Stimulated activated CD8-positive, alpha-beta memory T cell treated with anti-CD3 and anti-CD28 coated beads, Interleukin-4, amount 100 ng/mL, for 48 hours (primary cell): ENCODE measurements around the gene R3HDML.
"Not testable (repeated sequence)": the region's sequence is repeated elsewhere in the genome, so short reads cannot be mapped to it uniquely, and the experiment has no call there.

ENCODE experiments used
- DNase-seq: peaks from one replicate; pipeline ENCODE4 v3.0.0-alpha.2; 2020

Gene R3HDML

DNA sequence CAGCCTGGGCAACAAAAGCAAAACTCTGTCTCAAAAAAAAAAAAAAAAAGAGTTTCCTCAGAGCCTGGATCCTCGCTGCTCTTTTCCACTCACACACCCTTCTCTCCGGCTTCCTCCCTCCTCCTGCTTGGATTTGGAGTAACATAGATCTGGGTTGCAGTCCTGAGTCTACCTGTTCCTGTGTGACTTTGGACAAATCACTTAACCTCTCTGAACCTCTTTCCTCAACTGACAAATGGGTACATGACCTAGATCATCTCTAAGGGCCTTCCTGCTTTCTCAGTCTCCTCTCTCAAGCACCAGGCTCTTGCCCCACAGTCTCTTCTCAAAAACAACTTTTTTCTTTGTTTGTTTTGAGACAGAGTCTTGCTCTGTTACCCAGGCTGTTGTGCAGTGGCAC, 5.6 kb upstream of the R3HDML start:
- DNase-seq: no peak

- DNase-seq: no peak
Observed at GRCh38 chr20:44334306-44334705, 2.5 kb upstream of the R3HDML start.

DNA sequence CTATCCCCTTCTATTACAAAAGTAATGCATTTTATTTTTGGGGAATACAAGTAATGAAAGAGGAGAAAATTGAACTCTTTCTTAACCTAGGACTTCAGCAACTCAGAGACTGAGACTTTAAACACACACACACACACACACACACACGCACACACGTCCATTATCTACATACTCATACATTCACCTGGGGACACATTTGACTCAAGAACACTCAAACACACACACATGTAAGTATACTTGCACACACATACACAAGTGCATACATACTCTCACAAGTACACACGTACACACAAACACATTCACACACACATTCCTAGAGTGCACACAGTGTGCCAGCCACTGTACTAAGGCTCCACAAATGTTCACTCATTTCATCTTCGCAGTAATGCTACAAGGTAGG, 2.1 kb upstream of the R3HDML start:
- no peak for DNase-seq

- DNase-seq: no peak
Observed at GRCh38 chr20:44335675-44336074, 1.2 kb upstream of the R3HDML start.

GRCh38 chr20:44336086-44336485, 757 bp upstream of the R3HDML start:
- no peak for DNase-seq

GRCh38 chr20:44342248-44342647, 5.4 kb downstream of the R3HDML start:
- no peak for DNase-seq

- no peak for DNase-seq
Observed at GRCh38 chr20:44343162-44343675, 6.4 kb downstream of the R3HDML start.

GRCh38 chr20:44344723-44345122, 7.9 kb downstream of the R3HDML start:
- DNase-seq: no peak

GRCh38 chr20:44345147-44345546, 8.3 kb downstream of the R3HDML start:
- DNase-seq: no peak

DNA sequence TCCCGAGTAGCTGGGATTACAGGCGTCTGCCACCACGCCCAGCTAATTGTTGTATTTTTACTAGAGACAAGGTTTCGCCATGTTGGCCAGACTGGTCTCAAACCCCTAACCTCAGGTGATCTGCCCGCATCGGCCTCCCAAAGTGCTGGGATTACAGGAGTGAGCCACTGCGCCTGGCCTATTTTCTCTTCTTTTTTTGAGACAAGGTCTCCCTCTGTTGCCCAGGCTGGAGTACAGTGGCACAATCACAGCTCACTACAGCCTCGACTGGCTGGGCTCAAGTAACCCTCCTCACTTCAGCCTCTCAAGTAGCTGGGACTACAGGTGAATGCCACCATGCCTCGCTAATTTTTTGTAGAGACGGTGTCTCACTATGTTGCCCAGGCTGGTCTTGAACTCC, 9.1 kb downstream of the R3HDML start:
- not testable (repeated sequence) for DNase-seq

GRCh38 chr20:44348168-44348659, 11.4 kb downstream of the R3HDML start:
- DNase-seq: no peak

- no peak for DNase-seq
Observed at GRCh38 chr20:44349349-44349748, 12.5 kb downstream of the R3HDML start.

GRCh38 chr20:44350567-44350966, 13.7 kb downstream of the R3HDML start:
- DNase-seq: no peak

DNA sequence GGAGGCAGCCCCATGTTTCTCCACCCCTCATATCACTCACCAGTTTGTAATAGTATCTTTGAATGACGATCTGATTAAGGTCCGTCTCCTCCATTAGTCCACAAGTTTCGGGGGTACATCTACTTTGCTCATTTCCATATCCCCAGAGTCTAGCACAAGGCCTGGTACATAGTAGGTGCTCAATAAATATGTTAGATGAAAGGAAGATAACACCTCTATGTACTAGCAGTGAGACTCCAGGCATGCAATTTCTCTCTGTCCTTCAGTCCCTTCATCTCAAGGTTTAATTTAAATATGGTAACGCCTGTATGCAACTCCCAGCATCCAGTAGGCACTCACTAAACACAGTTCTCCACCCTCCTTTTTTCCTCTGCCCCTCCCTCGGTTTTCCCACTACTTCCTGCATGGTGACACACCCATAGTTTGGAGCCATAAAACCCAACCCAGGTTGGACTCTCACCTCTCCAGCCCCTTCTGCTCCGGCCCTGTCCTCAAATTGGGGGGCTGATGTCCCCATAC, 18.2 kb downstream of the R3HDML start:
- DNase-seq: no peak

DNA sequence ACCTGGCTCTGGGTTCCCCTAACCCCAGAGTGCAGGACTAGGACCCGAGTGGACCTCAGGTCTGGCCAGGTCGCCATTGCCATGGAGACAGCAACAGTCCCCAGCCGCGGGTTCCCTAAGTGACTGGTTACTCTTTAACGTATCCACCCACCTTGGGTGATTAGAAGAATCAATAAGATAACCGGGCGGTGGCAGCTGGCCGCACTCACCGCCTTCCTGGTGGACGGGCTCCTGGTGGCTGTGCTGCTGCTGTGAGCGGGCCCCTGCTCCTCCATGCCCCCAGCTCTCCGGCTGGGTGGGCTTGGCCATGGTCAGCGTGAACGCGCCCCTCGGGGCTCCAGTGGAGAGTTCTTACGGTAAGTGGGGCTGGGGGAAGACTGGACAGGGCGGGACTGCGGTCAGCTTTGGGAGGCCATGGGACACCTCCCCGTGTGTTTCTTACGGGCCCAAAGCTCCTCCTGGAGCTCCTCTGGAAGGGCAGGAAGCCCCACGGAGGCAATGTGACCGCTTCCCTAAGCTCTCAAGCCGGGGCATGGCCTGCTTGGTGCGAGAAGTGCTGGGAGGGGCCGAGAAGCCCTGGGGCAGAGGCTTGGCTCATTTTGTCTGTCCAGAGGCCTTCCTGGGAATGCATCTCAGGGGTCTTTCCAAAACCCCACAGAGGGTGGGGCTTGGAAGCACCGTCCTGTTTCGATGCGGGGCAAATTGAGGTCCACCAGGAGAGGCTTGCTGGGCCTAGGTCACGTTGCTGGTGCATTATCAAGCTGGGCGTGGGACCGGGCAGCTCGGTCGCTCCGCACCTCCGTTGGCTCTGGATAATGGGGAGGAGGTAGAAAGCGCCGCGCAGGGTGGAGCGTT, 18.9 kb downstream of the R3HDML start, which contains the start of gene HNF4A:
Gene HNF4A (plus strand): TSS at position 202 of the 855 bp plus-strand sequence. CDS start 106 bp downstream, at position 308.
- no peak for DNase-seq

GRCh38 chr20:44356353-44356723, 19.5 kb downstream of the R3HDML start:
- DNase-seq: no peak

DNA sequence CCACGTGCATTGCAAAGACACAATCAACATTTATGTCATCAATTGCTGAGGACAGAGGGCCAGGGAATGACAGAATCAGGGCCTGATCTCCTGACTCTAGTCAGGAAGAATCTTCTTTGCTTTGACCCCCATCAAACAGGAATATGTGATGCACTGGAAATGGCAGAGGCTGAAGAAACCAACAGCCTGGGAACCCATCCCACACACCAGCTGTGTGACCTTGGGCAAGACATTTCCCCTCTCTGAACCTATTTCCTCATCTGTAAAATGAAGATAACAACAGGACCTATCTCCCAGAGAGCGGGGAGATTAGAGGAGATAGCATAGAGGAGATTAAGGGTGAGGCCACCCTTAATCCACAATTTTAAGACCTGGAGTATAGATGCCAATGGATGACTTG, 20.2 kb downstream of the R3HDML start:
- DNase-seq: no peak

DNA sequence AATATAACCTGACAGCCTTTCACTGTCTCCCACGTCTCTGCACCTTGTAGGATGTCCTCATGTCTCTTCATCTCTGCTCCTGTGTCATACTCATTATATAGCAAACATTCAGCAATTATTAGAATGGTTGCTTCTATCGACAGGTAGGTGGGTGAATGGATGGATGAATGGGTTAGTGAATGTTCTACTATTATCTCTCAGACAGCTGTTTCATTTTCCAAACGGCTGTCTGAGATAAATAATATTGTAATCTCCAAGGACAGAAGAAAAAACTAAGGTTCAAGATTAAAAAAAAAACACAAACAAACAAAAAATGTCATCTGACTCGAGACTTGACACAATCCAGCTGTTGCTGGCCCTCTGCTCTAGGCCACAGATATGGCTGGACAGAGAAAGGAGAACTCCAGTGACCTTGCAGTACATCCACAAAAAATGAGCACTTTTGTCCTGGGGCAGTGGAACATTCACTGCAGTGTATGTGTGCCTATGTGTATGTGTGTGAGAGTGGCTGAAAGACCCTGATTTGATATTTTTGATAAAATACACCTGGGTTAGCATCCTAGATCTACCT, 20.8 kb downstream of the R3HDML start:
- no peak for DNase-seq

- DNase-seq: no peak
Observed at GRCh38 chr20:44358776-44359175, 21.9 kb downstream of the R3HDML start.

- no peak for DNase-seq
Observed at GRCh38 chr20:44360221-44360620, 23.4 kb downstream of the R3HDML start.

DNA sequence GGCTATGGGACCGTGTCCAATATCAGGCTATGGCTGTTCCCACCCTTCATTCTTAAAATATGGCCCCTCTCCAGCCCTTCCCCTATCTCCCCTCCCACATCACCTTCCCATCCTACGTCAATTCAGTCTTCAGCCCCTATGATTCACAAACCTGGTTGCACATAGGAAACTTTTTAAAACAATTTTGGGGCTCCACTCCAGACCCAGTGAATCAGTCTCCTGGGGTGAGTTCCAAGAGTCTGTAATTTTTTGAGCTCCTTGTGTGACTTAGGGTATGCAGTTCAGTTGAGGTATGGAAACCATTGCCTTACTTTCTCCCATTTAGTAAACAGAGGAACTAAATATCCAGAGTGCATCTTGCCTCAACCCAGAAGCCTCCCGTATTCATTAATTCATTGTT, 24.2 kb downstream of the R3HDML start:
- DNase-seq: no peak

DNA sequence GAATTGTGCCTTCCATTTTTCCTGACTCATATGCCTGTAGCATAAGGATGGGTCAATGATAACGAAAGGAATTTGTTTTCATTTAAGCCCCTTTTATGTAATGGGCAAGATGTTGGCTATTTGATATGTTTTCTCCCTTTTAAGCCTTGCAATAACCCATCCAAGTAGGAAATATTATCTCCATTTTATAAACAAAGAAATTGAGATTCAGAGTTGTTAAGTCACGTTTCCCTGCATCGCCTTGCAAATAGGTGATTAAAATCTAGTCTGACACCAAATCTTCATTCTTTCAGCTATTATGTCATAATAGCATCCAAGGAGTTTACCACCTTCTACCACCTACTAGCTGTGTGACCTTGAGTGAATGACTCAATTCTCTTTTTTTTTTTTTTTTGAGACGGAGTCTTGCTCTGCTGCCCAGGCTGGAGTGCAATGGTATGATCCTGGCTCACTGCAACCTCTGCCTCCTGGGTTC, 25.7 kb downstream of the R3HDML start:
- DNase-seq: no peak

DNA sequence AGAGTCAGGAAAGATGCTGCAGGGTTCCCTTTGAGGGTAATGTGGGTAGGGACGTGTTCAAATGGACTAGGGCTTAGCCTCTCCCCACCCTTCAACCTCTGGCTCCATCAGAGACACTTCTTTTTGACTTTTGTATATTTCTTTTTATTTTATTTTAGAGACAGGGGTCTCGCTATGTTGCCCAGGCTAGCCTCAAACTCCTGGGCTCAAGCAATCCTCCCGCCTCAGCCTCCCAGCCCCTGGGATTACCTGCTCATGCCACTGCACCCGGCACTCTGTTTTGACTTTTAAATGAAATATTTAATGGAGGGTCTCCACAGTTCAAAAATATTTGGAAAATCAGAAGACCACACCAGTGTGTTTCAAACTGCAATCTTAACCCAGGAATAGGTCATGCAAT, 27.2 kb downstream of the R3HDML start:
- DNase-seq: no peak

- no peak for DNase-seq
Observed at GRCh38 chr20:44364780-44365179, 27.9 kb downstream of the R3HDML start.
